Measurements from ENCODE around the gene TMEM30B. TPM values are rescaled to one million over a fixed set of nuclear protein-coding genes. Genes with fewer than 3 reads are reported as not detected.

TMEM30B gene
- total and polyA plus RNA-seq, 2 of the 8 experiments (the other 6 are each of a cell fraction or from before 2014, with no cell fraction given) = 11.2 to 18.7 TPM

DNA sequence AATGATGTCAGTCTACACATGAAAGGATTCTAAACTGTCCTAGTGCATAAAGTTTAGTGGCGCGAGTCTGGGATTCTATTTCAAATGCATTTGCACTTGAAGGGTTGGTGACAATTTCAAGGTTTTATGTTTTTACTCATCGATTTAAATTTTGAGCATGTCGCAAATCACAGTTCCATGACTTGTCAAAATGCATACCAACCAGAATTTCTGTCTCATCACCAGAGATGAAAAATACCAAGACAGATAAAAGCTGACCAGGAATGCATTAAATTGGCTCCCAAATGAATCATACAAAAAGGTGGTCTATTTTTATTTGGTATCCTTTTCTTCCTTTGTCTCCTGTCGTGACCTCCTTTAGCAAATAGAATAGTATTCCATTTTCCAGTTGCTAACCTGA is 25.2 kb downstream of the TMEM30B start (continued):
- TF ChIP-seq, protein P1, sequence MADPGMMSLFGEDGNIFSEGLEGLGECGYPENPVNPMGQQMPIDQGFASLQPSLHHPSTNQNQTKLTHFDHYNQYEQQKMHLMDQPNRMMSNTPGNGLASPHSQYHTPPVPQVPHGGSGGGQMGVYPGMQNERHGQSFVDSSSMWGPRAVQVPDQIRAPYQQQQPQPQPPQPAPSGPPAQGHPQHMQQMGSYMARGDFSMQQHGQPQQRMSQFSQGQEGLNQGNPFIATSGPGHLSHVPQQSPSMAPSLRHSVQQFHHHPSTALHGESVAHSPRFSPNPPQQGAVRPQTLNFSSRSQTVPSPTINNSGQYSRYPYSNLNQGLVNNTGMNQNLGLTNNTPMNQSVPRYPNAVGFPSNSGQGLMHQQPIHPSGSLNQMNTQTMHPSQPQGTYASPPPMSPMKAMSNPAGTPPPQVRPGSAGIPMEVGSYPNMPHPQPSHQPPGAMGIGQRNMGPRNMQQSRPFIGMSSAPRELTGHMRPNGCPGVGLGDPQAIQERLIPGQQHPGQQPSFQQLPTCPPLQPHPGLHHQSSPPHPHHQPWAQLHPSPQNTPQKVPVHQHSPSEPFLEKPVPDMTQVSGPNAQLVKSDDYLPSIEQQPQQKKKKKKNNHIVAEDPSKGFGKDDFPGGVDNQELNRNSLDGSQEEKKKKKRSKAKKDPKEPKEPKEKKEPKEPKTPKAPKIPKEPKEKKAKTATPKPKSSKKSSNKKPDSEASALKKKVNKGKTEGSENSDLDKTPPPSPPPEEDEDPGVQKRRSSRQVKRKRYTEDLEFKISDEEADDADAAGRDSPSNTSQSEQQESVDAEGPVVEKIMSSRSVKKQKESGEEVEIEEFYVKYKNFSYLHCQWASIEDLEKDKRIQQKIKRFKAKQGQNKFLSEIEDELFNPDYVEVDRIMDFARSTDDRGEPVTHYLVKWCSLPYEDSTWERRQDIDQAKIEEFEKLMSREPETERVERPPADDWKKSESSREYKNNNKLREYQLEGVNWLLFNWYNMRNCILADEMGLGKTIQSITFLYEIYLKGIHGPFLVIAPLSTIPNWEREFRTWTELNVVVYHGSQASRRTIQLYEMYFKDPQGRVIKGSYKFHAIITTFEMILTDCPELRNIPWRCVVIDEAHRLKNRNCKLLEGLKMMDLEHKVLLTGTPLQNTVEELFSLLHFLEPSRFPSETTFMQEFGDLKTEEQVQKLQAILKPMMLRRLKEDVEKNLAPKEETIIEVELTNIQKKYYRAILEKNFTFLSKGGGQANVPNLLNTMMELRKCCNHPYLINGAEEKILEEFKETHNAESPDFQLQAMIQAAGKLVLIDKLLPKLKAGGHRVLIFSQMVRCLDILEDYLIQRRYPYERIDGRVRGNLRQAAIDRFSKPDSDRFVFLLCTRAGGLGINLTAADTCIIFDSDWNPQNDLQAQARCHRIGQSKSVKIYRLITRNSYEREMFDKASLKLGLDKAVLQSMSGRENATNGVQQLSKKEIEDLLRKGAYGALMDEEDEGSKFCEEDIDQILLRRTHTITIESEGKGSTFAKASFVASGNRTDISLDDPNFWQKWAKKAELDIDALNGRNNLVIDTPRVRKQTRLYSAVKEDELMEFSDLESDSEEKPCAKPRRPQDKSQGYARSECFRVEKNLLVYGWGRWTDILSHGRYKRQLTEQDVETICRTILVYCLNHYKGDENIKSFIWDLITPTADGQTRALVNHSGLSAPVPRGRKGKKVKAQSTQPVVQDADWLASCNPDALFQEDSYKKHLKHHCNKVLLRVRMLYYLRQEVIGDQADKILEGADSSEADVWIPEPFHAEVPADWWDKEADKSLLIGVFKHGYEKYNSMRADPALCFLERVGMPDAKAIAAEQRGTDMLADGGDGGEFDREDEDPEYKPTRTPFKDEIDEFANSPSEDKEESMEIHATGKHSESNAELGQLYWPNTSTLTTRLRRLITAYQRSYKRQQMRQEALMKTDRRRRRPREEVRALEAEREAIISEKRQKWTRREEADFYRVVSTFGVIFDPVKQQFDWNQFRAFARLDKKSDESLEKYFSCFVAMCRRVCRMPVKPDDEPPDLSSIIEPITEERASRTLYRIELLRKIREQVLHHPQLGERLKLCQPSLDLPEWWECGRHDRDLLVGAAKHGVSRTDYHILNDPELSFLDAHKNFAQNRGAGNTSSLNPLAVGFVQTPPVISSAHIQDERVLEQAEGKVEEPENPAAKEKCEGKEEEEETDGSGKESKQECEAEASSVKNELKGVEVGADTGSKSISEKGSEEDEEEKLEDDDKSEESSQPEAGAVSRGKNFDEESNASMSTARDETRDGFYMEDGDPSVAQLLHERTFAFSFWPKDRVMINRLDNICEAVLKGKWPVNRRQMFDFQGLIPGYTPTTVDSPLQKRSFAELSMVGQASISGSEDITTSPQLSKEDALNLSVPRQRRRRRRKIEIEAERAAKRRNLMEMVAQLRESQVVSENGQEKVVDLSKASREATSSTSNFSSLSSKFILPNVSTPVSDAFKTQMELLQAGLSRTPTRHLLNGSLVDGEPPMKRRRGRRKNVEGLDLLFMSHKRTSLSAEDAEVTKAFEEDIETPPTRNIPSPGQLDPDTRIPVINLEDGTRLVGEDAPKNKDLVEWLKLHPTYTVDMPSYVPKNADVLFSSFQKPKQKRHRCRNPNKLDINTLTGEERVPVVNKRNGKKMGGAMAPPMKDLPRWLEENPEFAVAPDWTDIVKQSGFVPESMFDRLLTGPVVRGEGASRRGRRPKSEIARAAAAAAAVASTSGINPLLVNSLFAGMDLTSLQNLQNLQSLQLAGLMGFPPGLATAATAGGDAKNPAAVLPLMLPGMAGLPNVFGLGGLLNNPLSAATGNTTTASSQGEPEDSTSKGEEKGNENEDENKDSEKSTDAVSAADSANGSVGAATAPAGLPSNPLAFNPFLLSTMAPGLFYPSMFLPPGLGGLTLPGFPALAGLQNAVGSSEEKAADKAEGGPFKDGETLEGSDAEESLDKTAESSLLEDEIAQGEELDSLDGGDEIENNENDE (IDR thresholded peaks at IDR 0.05; ENCODE audit: insufficient replicate concordance, low read length) = no peak
- TF ChIP-seq EP300 (IDR thresholded peaks at IDR 0.05; ENCODE audit: borderline replicate concordance in 1 of 2, low read depth in 2 of 2, low read length in 2 of 2) (no peak), BACH1 (IDR thresholded peaks at IDR 0.05; ENCODE audit: low read length) (no peak)

Data from H1 (cell line).